Neural progenitor cell (in vitro differentiated cells): ENCODE data around the gene CASK.

Experiments
- EZH2 ChIP-seq: fragments of 200-600 bp; sonication (generic); IDR thresholded peaks from 2 replicates; pipeline ENCODE4 v1.6.1; 2017; ENCODE audit warnings: antibody characterized with exemption, mild to moderate bottlenecking, moderate library complexity
- EZH2phosphoT487 ChIP-seq: fragments of 200-600 bp; sonication (generic); IDR thresholded peaks from 2 replicates; pipeline ENCODE4 v1.6.1; 2017; ENCODE audit warnings: antibody characterized with exemption
- TF ChIP-seq, protein P1 (sequence below): fragments of 200-600 bp; sonication (generic); IDR thresholded peaks from 2 replicates; pipeline ENCODE4 v1.5.1; 2017; ENCODE audit warnings: antibody characterized with exemption, mild to moderate bottlenecking

DNA sequence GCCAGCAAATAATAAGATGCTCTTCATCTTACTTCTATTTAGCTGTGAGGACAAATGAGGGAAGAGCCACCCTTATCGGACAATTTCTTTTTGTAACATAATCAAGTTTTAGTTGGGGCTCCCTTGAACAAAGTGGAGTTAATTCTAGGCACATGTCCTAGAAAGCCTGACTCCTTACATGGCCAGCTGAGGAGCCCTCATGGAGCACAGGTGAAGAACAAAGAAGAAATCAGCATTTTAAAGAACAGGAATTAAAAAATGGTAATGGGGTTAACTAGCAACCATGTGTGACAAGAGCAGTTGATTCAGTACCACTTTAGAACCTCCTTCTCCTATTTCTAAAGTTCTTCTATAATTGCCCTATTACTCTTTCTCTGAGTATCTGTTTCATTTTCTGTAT, 183.5 kb downstream of the CASK start:
- TF ChIP-seq EZH2 (no peak), EZH2phosphoT487 (no peak)
- TF ChIP-seq, protein P1, sequence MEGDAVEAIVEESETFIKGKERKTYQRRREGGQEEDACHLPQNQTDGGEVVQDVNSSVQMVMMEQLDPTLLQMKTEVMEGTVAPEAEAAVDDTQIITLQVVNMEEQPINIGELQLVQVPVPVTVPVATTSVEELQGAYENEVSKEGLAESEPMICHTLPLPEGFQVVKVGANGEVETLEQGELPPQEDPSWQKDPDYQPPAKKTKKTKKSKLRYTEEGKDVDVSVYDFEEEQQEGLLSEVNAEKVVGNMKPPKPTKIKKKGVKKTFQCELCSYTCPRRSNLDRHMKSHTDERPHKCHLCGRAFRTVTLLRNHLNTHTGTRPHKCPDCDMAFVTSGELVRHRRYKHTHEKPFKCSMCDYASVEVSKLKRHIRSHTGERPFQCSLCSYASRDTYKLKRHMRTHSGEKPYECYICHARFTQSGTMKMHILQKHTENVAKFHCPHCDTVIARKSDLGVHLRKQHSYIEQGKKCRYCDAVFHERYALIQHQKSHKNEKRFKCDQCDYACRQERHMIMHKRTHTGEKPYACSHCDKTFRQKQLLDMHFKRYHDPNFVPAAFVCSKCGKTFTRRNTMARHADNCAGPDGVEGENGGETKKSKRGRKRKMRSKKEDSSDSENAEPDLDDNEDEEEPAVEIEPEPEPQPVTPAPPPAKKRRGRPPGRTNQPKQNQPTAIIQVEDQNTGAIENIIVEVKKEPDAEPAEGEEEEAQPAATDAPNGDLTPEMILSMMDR, result no peak
